BJ (cell line): Measurements from ENCODE around the gene HGFAC. TPM values are rescaled to one million over a fixed set of nuclear protein-coding genes. Genes with fewer than 3 reads are reported as not detected.

ENCODE experiments used
- CTCF ChIA-PET: fragments of 350-600 bp; formaldehyde crosslinking; extraction: SDS; loops from one replicate; lab custom pipeline; 2021; ENCODE audit warnings: antibody characterized with exemption, inconsistent platforms; lab: Yijun Ruan, JAX
- POLR2A ChIA-PET: fragments of 300-600 bp; sonication (Branson Sonifier 250); formaldehyde crosslinking; extraction: SDS; loops from one replicate; lab custom pipeline; 2021; ENCODE audit warnings: antibody characterized with exemption; lab: Charles Lee
- DNase-seq: peaks from one replicate; pipeline ENCODE4 v3.0.0-alpha.2; 2011; ENCODE audit warnings: low read depth
- H3K27me3 ChIP-seq: 2 replicates; pipeline ENCODE4 v1.6.0; 2011; ENCODE audit warnings: low read length; ENCODE audit not compliant: control insufficient read depth, insufficient read depth
- H3K36me3 ChIP-seq: 2 replicates; pipeline ENCODE4 v1.5.1; 2011; ENCODE audit warnings: low read length; ENCODE audit not compliant: control insufficient read depth, insufficient read depth
- H3K4me3 ChIP-seq: 2 replicates; pipeline ENCODE4 v1.5.1; 2011; ENCODE audit warnings: low read depth, mild to moderate bottlenecking, control low read depth, low read length
- CTCF ChIP-seq: IDR thresholded peaks from 2 replicates; pipeline ENCODE4 v1.5.1; 2011; ENCODE audit warnings: low read depth, mild to moderate bottlenecking, control low read depth, inconsistent platforms, low read length, moderate library complexity; ENCODE audit not compliant: insufficient read depth
- polyA minus RNA-seq: library from RNA; depleted of rRNA, polyadenylated mRNA; stranded (reverse); fragments of >200 nt; gene quantifications from 2 replicates; pipeline ENCODE4 v1.2.3, GENCODE V29; 2011; rRNA and poly(A)+ RNA removed
- polyA plus RNA-seq: library from polyadenylated mRNA; depleted of rRNA; stranded (reverse); fragments of >200 nt; gene quantifications from 2 replicates; pipeline ENCODE4 v1.2.3, GENCODE V29; 2011; rRNA removed

The HGFAC gene
- polyA plus RNA-seq (not detected in 2 replicates), polyA minus RNA-seq (not detected in 2 replicates)

- no peak for DNase-seq
- Histone ChIP-seq H3K27me3 (no peaks in the 10 kb centered on the region), H3K36me3 (no peaks in the 10 kb centered on the region), H3K4me3 (no peak within 1 kb of the TSS)
- CTCF ChIA-PET, result interaction anchor here (1.4 to 11.9 kb wide), 4 partner anchors 10 to 333 kb away, joined by 3 to 154 read pairs (median 10); no protein-coding TSS in a partner anchor
- POLR2A ChIA-PET, result no interaction called here
- no peak for TF ChIP-seq CTCF
These were observed at the start of gene HGFAC for GRCh38 chr4:3441501-3442459. Gene HGFAC (plus strand): TSS chr4:3441968. CDS start chr4:3442002, 34 bp downstream.

GRCh38 chr4:3392321-3392720 is 49.4 kb upstream of the HGFAC start:
- no peak for DNase-seq
- Histone ChIP-seq H3K4me3 (no peak overlapping the region), H3K27me3 (no peaks in the 10 kb centered on the region), H3K36me3 (no peaks in the 10 kb centered on the region)
- CTCF ChIA-PET, result interaction anchor here (1.3 to 1.4 kb wide), 2 partner anchors 9 to 22 kb away, joined by 4 to 5 read pairs; no protein-coding TSS in a partner anchor
- no peak for TF ChIP-seq CTCF
- POLR2A ChIA-PET, result no interaction called here

GRCh38 chr4:3393171-3393570 is 48.6 kb upstream of the HGFAC start:
- POLR2A ChIA-PET, result no interaction called here
- no peak for TF ChIP-seq CTCF
- DNase-seq, result no peak

GRCh38 chr4:3396600-3396999 is 45.2 kb upstream of the HGFAC start:
- CTCF ChIA-PET, result no interaction called here
- DNase-seq, result no peak
- H3K36me3 ChIP-seq, result no peaks in the 10 kb centered on the region
- H3K4me3 ChIP-seq, result no peak overlapping the region
- no peaks in the 10 kb centered on the region for H3K27me3 ChIP-seq
- POLR2A ChIA-PET, result no interaction called here
- no peak for TF ChIP-seq CTCF

More at GRCh38 chr4:3393171-3393570, 48.6 kb upstream of the HGFAC start:
- CTCF ChIA-PET, result interaction anchor here (0.7 to 1.3 kb wide), 2 partner anchors 8 to 22 kb away, joined by 3 to 4 read pairs; no protein-coding TSS in a partner anchor
- Histone ChIP-seq H3K27me3 (no peaks in the 10 kb centered on the region), H3K4me3 (no peak overlapping the region), H3K36me3 (no peaks in the 10 kb centered on the region)

- H3K27me3 ChIP-seq, result no peaks in the 10 kb centered on the region
- no peak overlapping the region for H3K4me3 ChIP-seq
- POLR2A ChIA-PET, result no interaction called here
- no peak for DNase-seq
- TF ChIP-seq CTCF, result no peak
- no peaks in the 10 kb centered on the region for H3K36me3 ChIP-seq
- CTCF ChIA-PET, result interaction anchor here (0.8 kb wide), 1 partner anchor 51 kb away, joined by 3 read pairs; no protein-coding TSS in a partner anchor
These were observed 44.6 kb upstream of the HGFAC start for GRCh38 chr4:3397128-3397527.
